Smooth muscle cell (in vitro differentiated cells): ENCODE results near the gene SLC22A15. TPM values are rescaled to one million over a fixed set of nuclear protein-coding genes. Genes with fewer than 3 reads are reported as not detected.
"Not testable (repeated sequence)": the region's sequence is repeated elsewhere in the genome, so short reads cannot be mapped to it uniquely, and the experiment has no call there.

Source experiments
- DNase-seq: peaks from one replicate; lab custom pipeline; 2025; ENCODE audit not compliant: unreplicated experiment; lab: John Stamatoyannopoulos, UW
- H2AFZ ChIP-seq: fragments of 200-600 bp; sonication (generic); 2 replicates; pipeline ENCODE4 v1.6.0; 2016; ENCODE audit warnings: antibody characterized with exemption, low read depth, mild to moderate bottlenecking
- H3F3A ChIP-seq: fragments of 200-600 bp; sonication (generic); 2 replicates; pipeline ENCODE4 v1.6.0; 2017; ENCODE audit warnings: antibody characterized with exemption, low read depth
- H3K27ac ChIP-seq: fragments of 200-600 bp; sonication (generic); 2 replicates; pipeline ENCODE4 v1.5.1; 2016; ENCODE audit warnings: low read depth, mild to moderate bottlenecking
- H3K27me3 ChIP-seq: fragments of 200-600 bp; sonication (generic); 2 replicates; pipeline ENCODE4 v1.6.1; 2016; ENCODE audit warnings: low read depth, mild to moderate bottlenecking
- H3K36me3 ChIP-seq: fragments of 200-600 bp; sonication (generic); 2 replicates; pipeline ENCODE4 v1.5.1; 2016; ENCODE audit warnings: low read depth
- H3K4me1 ChIP-seq: fragments of 200-600 bp; sonication (generic); 2 replicates; pipeline ENCODE4 v1.5.1; 2016; ENCODE audit warnings: low read depth
- H3K4me2 ChIP-seq: fragments of 200-600 bp; sonication (generic); 2 replicates; pipeline ENCODE4 v1.6.0; 2016; ENCODE audit warnings: mild to moderate bottlenecking
- H3K4me3 ChIP-seq: fragments of 200-600 bp; sonication (generic); 2 replicates; pipeline ENCODE4 v1.5.1; 2016; ENCODE audit warnings: mild to moderate bottlenecking
- H3K79me2 ChIP-seq: fragments of 200-600 bp; sonication (generic); 2 replicates; pipeline ENCODE4 v1.6.0; 2016; ENCODE audit warnings: low read depth, mild to moderate bottlenecking
- H3K9ac ChIP-seq: fragments of 200-600 bp; sonication (generic); 2 replicates; pipeline ENCODE4 v1.6.0; 2016; ENCODE audit warnings: low read depth
- H3K9me3 ChIP-seq: fragments of 200-600 bp; sonication (generic); replicated peaks from 2 replicates; pipeline ENCODE4 v1.5.1; 2016; ENCODE audit warnings: low read depth
- H4K20me1 ChIP-seq: fragments of 200-600 bp; sonication (generic); 2 replicates; pipeline ENCODE4 v1.6.0; 2016; ENCODE audit warnings: low read depth
- WGBS: methylation state at CpG from one replicate; pipeline ENCODE4 v1.1.7; 2016; ENCODE audit warnings: low lambda C conversion rate; 5-methylcytosine and 5-hydroxymethylcytosine counted together
- polyA plus RNA-seq: library from polyadenylated mRNA; unstranded; fragments of >200 nt; fragmentation: Nextera tagmentation; extraction: Ambion mirVana; gene quantifications from 2 replicates; pipeline ENCODE4 v1.2.1, GENCODE V29; 2016
- total RNA-seq: library from RNA; depleted of rRNA; stranded (reverse); fragments of >200 nt; gene quantifications from 2 replicates; pipeline ENCODE4 v1.2.3, GENCODE V29; 2014
- TF ChIP-seq, protein P1 (sequence below): fragments of 200-600 bp; sonication (generic); IDR thresholded peaks from 2 replicates; pipeline ENCODE4 v1.5.1; 2017; ENCODE audit warnings: borderline replicate concordance, mild to moderate bottlenecking, antibody characterized with exemption; ENCODE audit not compliant: insufficient read depth, poor library complexity, severe bottlenecking

Gene SLC22A15
- total and polyA plus RNA-seq, 2 experiments from 2014 or later, result 1.00 to 3.2 TPM

DNA sequence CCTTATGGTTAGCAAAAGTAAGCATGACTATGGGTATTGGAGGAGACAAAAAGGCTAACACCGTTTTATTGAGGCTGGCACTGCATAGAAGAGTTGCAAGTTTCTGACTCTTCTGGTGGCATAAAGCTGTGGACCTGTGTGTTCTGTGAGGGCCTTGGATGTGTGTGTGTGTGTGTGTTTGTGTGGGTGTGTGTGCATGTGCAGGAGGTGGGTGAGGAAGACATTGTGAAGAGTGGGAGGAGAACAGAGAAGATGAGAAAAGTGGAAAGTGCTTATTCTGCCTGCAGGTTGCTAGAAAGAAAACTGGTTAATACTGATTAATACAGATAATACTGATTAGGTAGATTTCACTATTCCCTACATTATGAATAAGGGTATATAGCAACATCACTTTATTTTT is 12.6 kb downstream of the SLC22A15 start:
- Histone ChIP-seq H3K4me1 (no peaks in the 10 kb centered on the region), H3K4me3 (no peak overlapping the region), H3K9me3 (no peaks in the 10 kb centered on the region), H3K27me3 (no peaks in the 10 kb centered on the region), H3F3A (no peaks in the 10 kb centered on the region), H3K79me2 (peaks cover 8% of the 10 kb centered on the region), H3K9ac (no peak overlapping the region), H3K4me2 (no peak overlapping the region), H3K27ac (no peak overlapping the region), H3K36me3 (no peaks in the 10 kb centered on the region), H2AFZ (no peak overlapping the region), H4K20me1 (peaks cover 16% of the 10 kb centered on the region)
- WGBS, result 97% methylated on average over 1 of the region's 1 CpG
- TF ChIP-seq, protein P1, sequence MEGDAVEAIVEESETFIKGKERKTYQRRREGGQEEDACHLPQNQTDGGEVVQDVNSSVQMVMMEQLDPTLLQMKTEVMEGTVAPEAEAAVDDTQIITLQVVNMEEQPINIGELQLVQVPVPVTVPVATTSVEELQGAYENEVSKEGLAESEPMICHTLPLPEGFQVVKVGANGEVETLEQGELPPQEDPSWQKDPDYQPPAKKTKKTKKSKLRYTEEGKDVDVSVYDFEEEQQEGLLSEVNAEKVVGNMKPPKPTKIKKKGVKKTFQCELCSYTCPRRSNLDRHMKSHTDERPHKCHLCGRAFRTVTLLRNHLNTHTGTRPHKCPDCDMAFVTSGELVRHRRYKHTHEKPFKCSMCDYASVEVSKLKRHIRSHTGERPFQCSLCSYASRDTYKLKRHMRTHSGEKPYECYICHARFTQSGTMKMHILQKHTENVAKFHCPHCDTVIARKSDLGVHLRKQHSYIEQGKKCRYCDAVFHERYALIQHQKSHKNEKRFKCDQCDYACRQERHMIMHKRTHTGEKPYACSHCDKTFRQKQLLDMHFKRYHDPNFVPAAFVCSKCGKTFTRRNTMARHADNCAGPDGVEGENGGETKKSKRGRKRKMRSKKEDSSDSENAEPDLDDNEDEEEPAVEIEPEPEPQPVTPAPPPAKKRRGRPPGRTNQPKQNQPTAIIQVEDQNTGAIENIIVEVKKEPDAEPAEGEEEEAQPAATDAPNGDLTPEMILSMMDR, result no peak
- no peak for DNase-seq

GRCh38 chr1:115989699-115990098 is 13.4 kb downstream of the SLC22A15 start:
- Histone ChIP-seq H3K4me3 (no peak overlapping the region), H3K27me3 (no peaks in the 10 kb centered on the region), H3K9me3 (no peaks in the 10 kb centered on the region), H3F3A (no peaks in the 10 kb centered on the region), H3K4me2 (no peak overlapping the region), H2AFZ (no peak overlapping the region), H3K36me3 (no peaks in the 10 kb centered on the region), H3K4me1 (no peaks in the 10 kb centered on the region), H4K20me1 (peaks cover 10% of the 10 kb centered on the region), H3K9ac (no peak overlapping the region), H3K27ac (no peak overlapping the region), H3K79me2 (peaks cover 3% of the 10 kb centered on the region)
- 94% methylated on average over 3 of the region's 3 CpGs for WGBS
- TF ChIP-seq, protein P1, result no peak
- DNase-seq, result no peak

DNA sequence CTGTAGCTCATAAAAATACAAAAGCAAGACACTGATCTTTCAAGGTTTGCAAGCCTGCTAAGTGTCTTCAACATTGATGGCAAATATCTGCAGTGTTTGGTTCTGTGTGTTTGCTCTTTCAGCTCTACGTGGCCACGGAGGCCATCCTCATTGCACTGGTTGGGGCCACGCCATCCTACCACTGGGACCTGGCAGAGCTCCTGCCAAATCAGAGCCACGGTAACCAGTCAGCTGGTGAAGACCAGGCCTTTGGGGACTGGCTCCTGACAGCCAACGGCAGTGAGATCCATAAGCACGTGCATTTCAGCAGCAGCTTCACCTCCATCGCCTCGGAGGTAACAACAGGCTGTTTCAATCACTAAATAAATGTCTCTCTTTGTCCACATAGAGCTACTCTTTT is 15.6 kb downstream of the SLC22A15 start:
- Histone ChIP-seq H3K27me3 (no peaks in the 10 kb centered on the region), H3K9ac (no peak overlapping the region), H3K4me2 (no peak overlapping the region), H3K27ac (no peak overlapping the region), H3K4me1 (no peaks in the 10 kb centered on the region), H3F3A (no peaks in the 10 kb centered on the region), H3K79me2 (no peaks in the 10 kb centered on the region), H3K4me3 (no peak overlapping the region), H3K36me3 (peaks cover 3% of the 10 kb centered on the region), H2AFZ (no peak overlapping the region), H3K9me3 (peaks cover 6% of the 10 kb centered on the region), H4K20me1 (peaks cover 8% of the 10 kb centered on the region)
- TF ChIP-seq, protein P1, result no peak
- no peak for DNase-seq
- WGBS, result 91% methylated on average over 8 of the region's 8 CpGs

DNA sequence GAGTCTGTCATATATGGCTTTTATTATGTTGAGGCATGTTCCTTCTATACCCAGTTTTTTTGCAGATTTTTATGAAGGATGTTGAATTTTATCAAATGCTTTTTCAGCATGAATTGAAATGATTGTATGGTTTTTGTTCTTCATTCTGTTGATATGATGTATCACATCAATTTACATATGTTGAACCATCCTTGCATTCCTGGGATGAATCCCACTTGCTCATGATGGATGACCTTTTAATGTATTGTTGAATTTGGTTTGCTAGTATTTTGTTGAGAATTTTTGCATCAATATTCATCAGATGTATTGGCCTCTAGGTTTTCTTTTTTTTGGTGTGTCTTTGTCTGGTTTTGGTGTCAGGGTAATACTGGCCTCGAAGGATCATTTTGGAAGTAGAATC is 21.6 kb downstream of the SLC22A15 start:
- H3K27me3 ChIP-seq, H2AFZ ChIP-seq, H3K4me2 ChIP-seq, H3F3A ChIP-seq, H3K27ac ChIP-seq, H3K4me3 ChIP-seq, H3K9me3 ChIP-seq, DNase-seq, H3K4me1 ChIP-seq, H3K79me2 ChIP-seq, H4K20me1 ChIP-seq, H3K9ac ChIP-seq: not testable (repeated sequence)
- 89% methylated on average over 1 of the region's 1 CpG for WGBS
- peaks cover 22% of the 10 kb centered on the region for H3K36me3 ChIP-seq
